Measurements from ENCODE around the gene DZIP1. TPM values are rescaled to one million over a fixed set of nuclear protein-coding genes. Genes with fewer than 3 reads are reported as not detected.
"Not testable (repeated sequence)": the region's sequence is repeated elsewhere in the genome, so short reads cannot be mapped to it uniquely, and the experiment has no call there.

Gene DZIP1
- total and polyA plus RNA-seq, 2 of the 13 experiments (the other 11 are each of a cell fraction or from before 2014, with no cell fraction given) = 11.0 to 36.7 TPM

DNA sequence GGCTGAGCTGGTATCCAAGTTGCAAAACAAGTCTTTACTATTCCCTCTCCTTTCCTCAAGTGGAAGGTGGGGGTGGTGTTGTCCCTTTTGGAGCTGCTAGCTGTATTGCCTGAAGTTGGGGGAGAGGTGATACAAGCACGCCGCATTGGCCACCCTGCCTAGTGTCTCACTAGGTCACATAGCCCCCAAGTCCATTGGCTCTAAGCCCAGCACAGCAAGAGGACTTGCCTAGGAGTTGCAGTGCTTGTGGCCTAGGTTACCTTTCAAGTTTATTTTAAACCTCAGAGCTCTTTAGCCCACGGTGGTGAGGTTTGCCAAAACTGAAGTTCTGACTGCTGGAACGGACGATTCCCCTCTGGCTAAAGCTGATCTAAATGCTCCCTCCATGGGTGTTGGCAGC is 27.1 kb upstream of the DZIP1 start (continued):
- TF ChIP-seq ZNF33B (CRISPR knock-in tag; IDR thresholded peaks at IDR 0.05) = no peak

DNA sequence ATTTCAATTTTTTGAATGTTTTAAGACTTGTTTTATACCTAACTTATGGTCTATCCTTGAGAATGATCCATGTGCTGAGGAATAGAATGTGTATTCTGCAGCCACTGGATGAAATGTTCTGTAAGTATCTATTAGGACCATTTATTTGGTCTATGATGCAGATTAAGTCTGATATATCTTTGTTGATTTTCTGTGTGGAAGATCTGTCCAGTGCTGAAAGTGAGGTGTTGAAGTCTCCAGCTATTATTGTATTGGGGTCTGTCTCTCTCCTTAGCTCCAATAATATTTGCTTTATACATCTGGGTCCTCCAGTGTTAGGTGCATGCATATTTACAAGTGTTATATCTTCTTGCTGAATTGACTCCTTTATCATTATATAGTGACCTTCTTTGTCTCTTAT is 22.7 kb upstream of the DZIP1 start:
- H3K4me1 ChIP-seq (ENCODE audit: insufficient read depth, low read length); FAIRE-seq; H2AFZ ChIP-seq (ENCODE audit: low read length); H3K36me3 ChIP-seq (replicated peaks in 1 of 2; ENCODE audit: control insufficient read depth in 1 of 2, insufficient read depth in 2 of 2, low read length in 2 of 2); H3K9ac ChIP-seq (ENCODE audit: insufficient read depth, low read depth, low read length); H3K4me2 ChIP-seq (ENCODE audit: low read depth, low read length); H3K79me2 ChIP-seq (ENCODE audit: insufficient read depth, low read length); H3K4me3 ChIP-seq (replicated peaks in 1 of 3; ENCODE audit: insufficient read depth in 1 of 3, low read depth in 2 of 3, low read length in 3 of 3); intact Hi-C loops (cut with micrococcal nuclease; ENCODE audit: unreplicated experiment); BruUV-seq (replicated peaks); H4K20me1 ChIP-seq (ENCODE audit: insufficient read depth, low read length); CTCF ChIA-PET (ENCODE audit: low intra/inter-chr PET ratio, low total read pairs); POLR2A ChIA-PET; in situ Hi-C loops (cut with HindIII; ENCODE audit: extremely low pct_ligation_motif_present, low pct_unique_long_range_greater_than_20kb); H3K27me3 ChIP-seq (ENCODE audit: control insufficient read depth in 1 of 2, insufficient read depth in 2 of 2, low read length in 2 of 2); ATAC-seq; H3K27ac ChIP-seq (ENCODE audit: extremely low read length, insufficient read depth, low read length); DNase-seq (ENCODE audit: low spot score): not testable (repeated sequence)
- peaks cover 30% of the 10 kb centered on the region for H3K9me3 ChIP-seq (ENCODE audit: low read length)

DNA sequence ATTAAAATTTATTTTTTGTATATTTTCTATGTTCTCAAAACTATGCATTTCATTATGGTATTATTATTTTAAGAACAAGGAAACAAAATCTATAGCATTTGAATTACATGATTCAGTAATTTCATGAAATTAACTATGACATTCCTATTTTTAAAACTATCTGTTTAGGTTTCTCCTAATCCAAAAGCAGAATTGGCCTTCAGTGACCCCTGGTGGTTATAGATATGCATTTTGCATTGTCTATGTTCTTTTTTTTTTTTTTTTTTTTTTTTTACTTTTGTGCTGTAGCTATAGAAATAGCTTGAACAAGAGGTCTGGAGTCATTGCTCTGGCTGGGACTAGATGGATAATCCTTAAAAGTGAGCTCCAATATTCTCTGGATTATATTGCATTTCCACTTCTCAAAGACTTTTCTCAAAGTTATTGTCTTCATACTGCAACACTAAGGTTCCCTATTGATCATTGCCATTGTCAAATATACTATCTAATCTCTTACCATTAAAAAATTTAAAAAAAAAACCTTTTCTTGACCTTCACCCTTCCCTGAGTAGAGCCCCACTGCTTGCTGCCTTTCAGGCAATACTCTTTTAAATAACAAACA is 16.6 kb upstream of the DZIP1 start:
- FAIRE-seq = peak; percentile 32
- ATAC-seq = peak; percentile 34; the same call in 1 of the 3 replicates
- ChIA-PET CTCF (ENCODE audit: low intra/inter-chr PET ratio, low total read pairs) (interaction anchor here (0.7 to 1.9 kb wide), 4 partner anchors 37 to 173 kb away, joined by 3 to 11 read pairs (median 4); no protein-coding TSS in a partner anchor), POLR2A (interaction anchor here (0.7 kb wide), 1 partner anchor 134 kb away, joined by 3 read pairs; no protein-coding TSS in a partner anchor)
- no peaks in the 10 kb centered on the region; a peak in 1 of 5 replicates for H3K27me3 ChIP-seq (ENCODE audit: control insufficient read depth in 1 of 2, insufficient read depth in 2 of 2, low read length in 2 of 2)
- H3K9ac ChIP-seq (ENCODE audit: insufficient read depth, low read depth, low read length) = no peak overlapping the region
- in situ Hi-C loops (cut with HindIII; ENCODE audit: extremely low pct_ligation_motif_present, low pct_unique_long_range_greater_than_20kb) (no loop called here), intact Hi-C loops (cut with micrococcal nuclease; ENCODE audit: unreplicated experiment) (loop anchor here (1.0 to 5.0 kb wide), 4 partner anchors 37 to 174 kb away; no protein-coding TSS in a partner anchor)
- H3K79me2 ChIP-seq (ENCODE audit: insufficient read depth, low read length) = no peaks in the 10 kb centered on the region
- H3K4me2 ChIP-seq (ENCODE audit: low read depth, low read length) = no peak overlapping the region
- H3K36me3 ChIP-seq (replicated peaks in 1 of 2; ENCODE audit: control insufficient read depth in 1 of 2, insufficient read depth in 2 of 2, low read length in 2 of 2) = no peaks in the 10 kb centered on the region
- no peaks in the 10 kb centered on the region for H4K20me1 ChIP-seq (ENCODE audit: insufficient read depth, low read length)
- H3K4me3 ChIP-seq (replicated peaks in 1 of 3; ENCODE audit: insufficient read depth in 1 of 3, low read depth in 2 of 3, low read length in 3 of 3) = no peak overlapping the region
- H3K9me3 ChIP-seq (ENCODE audit: low read length) = peaks cover 4% of the 10 kb centered on the region
- no peak overlapping the region for H2AFZ ChIP-seq (ENCODE audit: low read length)
- BruUV-seq (replicated peaks) = no TSS peak
- DNase-seq (ENCODE audit: low spot score) = peak; percentile 51
- H3K4me1 ChIP-seq (ENCODE audit: insufficient read depth, low read length) = no peaks in the 10 kb centered on the region
- H3K27ac ChIP-seq (ENCODE audit: extremely low read length, insufficient read depth, low read length) = no peak overlapping the region
- TF ChIP-seq, protein P1, sequence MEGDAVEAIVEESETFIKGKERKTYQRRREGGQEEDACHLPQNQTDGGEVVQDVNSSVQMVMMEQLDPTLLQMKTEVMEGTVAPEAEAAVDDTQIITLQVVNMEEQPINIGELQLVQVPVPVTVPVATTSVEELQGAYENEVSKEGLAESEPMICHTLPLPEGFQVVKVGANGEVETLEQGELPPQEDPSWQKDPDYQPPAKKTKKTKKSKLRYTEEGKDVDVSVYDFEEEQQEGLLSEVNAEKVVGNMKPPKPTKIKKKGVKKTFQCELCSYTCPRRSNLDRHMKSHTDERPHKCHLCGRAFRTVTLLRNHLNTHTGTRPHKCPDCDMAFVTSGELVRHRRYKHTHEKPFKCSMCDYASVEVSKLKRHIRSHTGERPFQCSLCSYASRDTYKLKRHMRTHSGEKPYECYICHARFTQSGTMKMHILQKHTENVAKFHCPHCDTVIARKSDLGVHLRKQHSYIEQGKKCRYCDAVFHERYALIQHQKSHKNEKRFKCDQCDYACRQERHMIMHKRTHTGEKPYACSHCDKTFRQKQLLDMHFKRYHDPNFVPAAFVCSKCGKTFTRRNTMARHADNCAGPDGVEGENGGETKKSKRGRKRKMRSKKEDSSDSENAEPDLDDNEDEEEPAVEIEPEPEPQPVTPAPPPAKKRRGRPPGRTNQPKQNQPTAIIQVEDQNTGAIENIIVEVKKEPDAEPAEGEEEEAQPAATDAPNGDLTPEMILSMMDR (CRISPR knock-in tag; IDR thresholded peaks at IDR 0.05) = peak; percentile 53
- TF ChIP-seq ZNF747 (CRISPR knock-in tag; IDR thresholded peaks at IDR 0.05; ENCODE audit: borderline replicate concordance) = no peak
- TF ChIP-seq, protein P2, sequence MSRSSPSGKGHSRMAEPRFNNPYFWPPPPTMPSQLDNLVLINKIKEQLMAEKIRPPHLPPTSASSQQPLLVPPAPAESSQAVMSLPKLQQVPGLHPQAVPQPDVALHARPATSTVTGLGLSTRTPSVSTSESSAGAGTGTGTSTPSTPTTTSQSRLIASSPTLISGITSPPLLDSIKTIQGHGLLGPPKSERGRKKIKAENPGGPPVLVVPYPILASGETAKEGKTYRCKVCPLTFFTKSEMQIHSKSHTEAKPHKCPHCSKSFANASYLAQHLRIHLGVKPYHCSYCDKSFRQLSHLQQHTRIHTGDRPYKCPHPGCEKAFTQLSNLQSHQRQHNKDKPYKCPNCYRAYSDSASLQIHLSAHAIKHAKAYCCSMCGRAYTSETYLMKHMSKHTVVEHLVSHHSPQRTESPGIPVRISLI (CRISPR knock-in tag; IDR thresholded peaks at IDR 0.05; ENCODE audit: borderline replicate concordance) = peak; percentile 84; the same call in 1 of the 2 replicates
- no peak for TF ChIP-seq TCF12 (IDR thresholded peaks at IDR 0.05)
- no peak for TF ChIP-seq TCF12 (CRISPR knock-in tag; IDR thresholded peaks at IDR 0.05)
- TF ChIP-seq, protein P3, sequence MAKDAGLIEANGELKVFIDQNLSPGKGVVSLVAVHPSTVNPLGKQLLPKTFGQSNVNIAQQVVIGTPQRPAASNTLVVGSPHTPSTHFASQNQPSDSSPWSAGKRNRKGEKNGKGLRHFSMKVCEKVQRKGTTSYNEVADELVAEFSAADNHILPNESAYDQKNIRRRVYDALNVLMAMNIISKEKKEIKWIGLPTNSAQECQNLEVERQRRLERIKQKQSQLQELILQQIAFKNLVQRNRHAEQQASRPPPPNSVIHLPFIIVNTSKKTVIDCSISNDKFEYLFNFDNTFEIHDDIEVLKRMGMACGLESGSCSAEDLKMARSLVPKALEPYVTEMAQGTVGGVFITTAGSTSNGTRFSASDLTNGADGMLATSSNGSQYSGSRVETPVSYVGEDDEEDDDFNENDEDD (CRISPR knock-in tag; IDR thresholded peaks at IDR 0.05; ENCODE audit: borderline replicate concordance) = no peak
- TF ChIP-seq ZNF331 (CRISPR knock-in tag; IDR thresholded peaks at IDR 0.05) = no peak
- TF ChIP-seq, protein P4, sequence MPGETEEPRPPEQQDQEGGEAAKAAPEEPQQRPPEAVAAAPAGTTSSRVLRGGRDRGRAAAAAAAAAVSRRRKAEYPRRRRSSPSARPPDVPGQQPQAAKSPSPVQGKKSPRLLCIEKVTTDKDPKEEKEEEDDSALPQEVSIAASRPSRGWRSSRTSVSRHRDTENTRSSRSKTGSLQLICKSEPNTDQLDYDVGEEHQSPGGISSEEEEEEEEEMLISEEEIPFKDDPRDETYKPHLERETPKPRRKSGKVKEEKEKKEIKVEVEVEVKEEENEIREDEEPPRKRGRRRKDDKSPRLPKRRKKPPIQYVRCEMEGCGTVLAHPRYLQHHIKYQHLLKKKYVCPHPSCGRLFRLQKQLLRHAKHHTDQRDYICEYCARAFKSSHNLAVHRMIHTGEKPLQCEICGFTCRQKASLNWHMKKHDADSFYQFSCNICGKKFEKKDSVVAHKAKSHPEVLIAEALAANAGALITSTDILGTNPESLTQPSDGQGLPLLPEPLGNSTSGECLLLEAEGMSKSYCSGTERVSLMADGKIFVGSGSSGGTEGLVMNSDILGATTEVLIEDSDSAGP (CRISPR knock-in tag; IDR thresholded peaks at IDR 0.05; ENCODE audit: borderline replicate concordance) = no peak

Measured in HepG2 (cell line).